Aortic smooth muscle cell (primary cell): ENCODE results near the gene DPPA3. TPM values are rescaled to one million over a fixed set of nuclear protein-coding genes. Genes with fewer than 3 reads are reported as not detected.

Experiments
- total RNA-seq: library from RNA; depleted of rRNA; stranded (reverse); fragments of >200 nt; gene quantifications from 2 replicates; pipeline ENCODE4 v1.2.3, GENCODE V29; 2014

Gene DPPA3
- total RNA-seq = not detected in 2 replicates

GRCh38 chr12:7711133-7711532, at the start of gene DPPA3:
DPPA3 (plus strand) TSS chr12:7711433; CDS start chr12:7711571, 138 bp downstream.

GRCh38 chr12:7695566-7696197, 15.6 kb upstream of the DPPA3 start, which contains the start of gene GDF3:
GDF3 (minus strand) TSS chr12:7695775; CDS start chr12:7695728, 47 bp downstream.

DNA sequence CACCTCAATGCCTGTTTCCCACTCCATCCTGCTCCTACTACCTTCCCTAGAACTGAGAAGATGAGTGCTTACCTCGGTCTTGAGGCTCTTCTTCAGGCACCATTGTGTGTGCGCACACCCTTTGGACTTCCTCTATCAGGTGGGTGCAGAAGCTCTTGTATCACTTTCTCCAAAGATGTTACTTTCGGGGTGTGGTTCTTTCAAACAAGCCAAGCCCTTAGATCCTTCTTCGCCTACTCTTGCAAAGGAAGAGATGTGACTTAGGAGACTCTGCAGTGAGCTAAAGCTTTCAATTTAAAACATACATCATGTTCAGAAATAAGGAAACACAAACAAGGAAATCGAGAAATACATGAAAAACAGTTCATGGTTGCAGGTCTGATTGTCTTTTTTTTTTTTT, 36.0 kb downstream of the DPPA3 start, which contains the start of gene CLEC4C:
TSS of gene CLEC4C (minus strand) at position 130 of the 400 bp plus-strand sequence. CDS start at position 103, 27 bp downstream.

Other genes starting within 250 kb of the DPPA3 start
- gene CD163, start 207.7 kb upstream of the DPPA3 start, total RNA-seq = under 0.01 TPM in 1 of 2 replicates, not detected in the other
- not detected in 2 replicates for gene APOBEC1, start 45.5 kb upstream of the DPPA3 start, total RNA-seq
- not detected in 2 replicates for gene GDF3, start 15.7 kb upstream of the DPPA3 start, total RNA-seq
- gene CLEC4C, start 35.9 kb downstream of the DPPA3 start, total RNA-seq = not detected in 2 replicates
- gene NANOGNB, start 53.8 kb downstream of the DPPA3 start, total RNA-seq = not detected in 2 replicates
- gene NANOG, start 78.0 kb downstream of the DPPA3 start, total RNA-seq = not detected in 2 replicates
- 0.31 TPM in 1 of 2 replicates, not detected in the other for gene SLC2A14, start 161.5 kb downstream of the DPPA3 start, total RNA-seq
- gene SLC2A3, start 224.8 kb downstream of the DPPA3 start, total RNA-seq = 36.7 and 47.7 TPM in 2 replicates